IMR-90 (cell line): ENCODE measurements around the gene CNTNAP1. TPM values are rescaled to one million over a fixed set of nuclear protein-coding genes. Genes with fewer than 3 reads are reported as not detected.

Experiments used
- ATAC-seq: fragments of 200-7000 bp; cut with Tn5 transposase; 2 replicates; pipeline ENCODE4 v1.9.1; 2020; ENCODE audit warnings: low read depth, mild to moderate bottlenecking, moderate library complexity
- BruUV-seq: library from RNA; stranded (reverse); fragments of 400-500 nt; replicated peaks from 2 replicates; lab custom pipeline; 2021; lab: Mats Ljungman, UMichigan
- CTCF ChIA-PET: fragments of 300-600 bp; formaldehyde crosslinking; extraction: SDS; loops from one replicate; lab custom pipeline; 2021; ENCODE audit warnings: antibody characterized with exemption; lab: Yijun Ruan, JAX
- POLR2A ChIA-PET: fragments of 300-600 bp; sonication (Branson Sonifier 250); formaldehyde crosslinking; loops from one replicate; lab custom pipeline; 2022; ENCODE audit warnings: antibody characterized with exemption; ENCODE audit not compliant: unreplicated experiment; lab: Charles Lee
- DNase-seq: peaks from one replicate; pipeline ENCODE4 v3.0.0; 2013
- H2AFZ ChIP-seq: replicated peaks from 2 replicates; pipeline ENCODE3; 2013; ENCODE audit warnings: low read length, mild to moderate bottlenecking; ENCODE audit not compliant: poor library complexity
- H2AK5ac ChIP-seq: 2 replicates; pipeline ENCODE4 v1.6.1; 2013; ENCODE audit warnings: low read depth, low read length, inconsistent platforms
- H2AK9ac ChIP-seq: replicated peaks from 2 replicates; pipeline ENCODE3; 2013; ENCODE audit warnings: mild to moderate bottlenecking, low read depth, low read length, moderate library complexity; ENCODE audit not compliant: poor library complexity
- H2BK120ac ChIP-seq: 2 replicates; pipeline ENCODE4 v1.6.1; 2013; ENCODE audit warnings: low read depth, low read length, inconsistent platforms
- H2BK15ac ChIP-seq: 3 replicates; pipeline ENCODE4 v1.6.1; 2013; ENCODE audit warnings: low read depth, low read length, inconsistent platforms
- H2BK20ac ChIP-seq: 2 replicates; pipeline ENCODE4 v1.6.1; 2013; ENCODE audit warnings: low read depth, mild to moderate bottlenecking, inconsistent platforms, low read length, moderate library complexity
- H2BK5ac ChIP-seq: 2 replicates; pipeline ENCODE4 v1.6.1; 2013; ENCODE audit warnings: mild to moderate bottlenecking, low read depth, low read length, inconsistent platforms; ENCODE audit not compliant: poor library complexity, severe bottlenecking
- H3K14ac ChIP-seq: replicated peaks from 2 replicates; pipeline ENCODE4 v1.6.1; 2013; ENCODE audit warnings: low read depth, low read length, inconsistent platforms
- H3K18ac ChIP-seq: 2 replicates; pipeline ENCODE4 v1.6.1; 2013; ENCODE audit warnings: low read depth, low read length, control low read depth
- H3K23ac ChIP-seq: 2 replicates; pipeline ENCODE4 v1.6.1; 2013; ENCODE audit warnings: low read depth, low read length, inconsistent platforms
- H3K27ac ChIP-seq: 2 replicates; pipeline ENCODE4 v1.5.1; 2013; ENCODE audit warnings: mild to moderate bottlenecking, control low read depth, low read length; ENCODE audit not compliant: insufficient read depth
- H3K27me3 ChIP-seq: 2 replicates; pipeline ENCODE4 v1.6.1; 2013; ENCODE audit warnings: low read length; ENCODE audit not compliant: control insufficient read depth, insufficient read depth
- H3K36me3 ChIP-seq: 2 replicates; pipeline ENCODE4 v1.6.1; 2013; ENCODE audit warnings: low read length, mixed read lengths; ENCODE audit not compliant: control insufficient read depth, insufficient read depth
- H3K4ac ChIP-seq: 2 replicates; pipeline ENCODE4 v1.6.1; 2013; ENCODE audit warnings: low read depth, low read length, inconsistent platforms
- H3K4me1 ChIP-seq: 2 replicates; pipeline ENCODE4 v1.6.1; 2013; ENCODE audit warnings: low read length, mixed read lengths; ENCODE audit not compliant: control insufficient read depth, insufficient read depth
- H3K4me2 ChIP-seq: 2 replicates; pipeline ENCODE4 v1.6.1; 2013; ENCODE audit warnings: low read depth, mild to moderate bottlenecking, control low read depth, low read length, moderate library complexity
- H3K4me3 ChIP-seq: 2 replicates; pipeline ENCODE4 v1.5.1; 2013; ENCODE audit warnings: low read depth, mild to moderate bottlenecking, control low read depth, low read length, moderate library complexity; ENCODE audit not compliant: insufficient read depth
- H3K56ac ChIP-seq: 2 replicates; pipeline ENCODE4 v1.6.1; 2013; ENCODE audit warnings: low read length, inconsistent platforms; ENCODE audit not compliant: insufficient read depth; ENCODE audit errors: extremely low read depth
- H3K79me1 ChIP-seq, 2 experiments: 2 replicates each; pipeline ENCODE4 v1.6.1; 2013; ENCODE audit warnings: low read length in 2 of 2, inconsistent platforms in 1 of 2, low read depth in 1 of 2
- H3K9ac ChIP-seq: 2 replicates; pipeline ENCODE4 v1.6.1; 2013; ENCODE audit warnings: low read depth, low read length, control low read depth
- H3K9me1 ChIP-seq: 2 replicates; pipeline ENCODE4 v1.6.1; 2013; ENCODE audit warnings: low read length, inconsistent platforms; ENCODE audit not compliant: insufficient read depth
- H3K9me3 ChIP-seq: 2 replicates; pipeline ENCODE4 v1.6.1; 2013; ENCODE audit warnings: low read length; ENCODE audit not compliant: control insufficient read depth, insufficient read depth
- H4K20me1 ChIP-seq: 2 replicates; pipeline ENCODE4 v1.6.1; 2013; ENCODE audit warnings: low read length, inconsistent platforms; ENCODE audit not compliant: insufficient read depth
- H4K5ac ChIP-seq: 2 replicates; pipeline ENCODE4 v1.6.1; 2013; ENCODE audit warnings: mild to moderate bottlenecking, low read depth, low read length, control low read depth
- H4K8ac ChIP-seq, 2 experiments: 2 replicates each; pipeline ENCODE4 v1.6.1; 2013; ENCODE audit warnings: low read depth in 2 of 2, low read length in 2 of 2, control low read depth in 1 of 2, inconsistent platforms in 1 of 2
- H4K91ac ChIP-seq: 2 replicates; pipeline ENCODE4 v1.6.1; 2013; ENCODE audit warnings: low read depth, low read length, inconsistent platforms; ENCODE audit not compliant: insufficient read depth
- BHLHE40 ChIP-seq: fragments of 150-350 bp; IDR thresholded peaks from 2 replicates; pipeline ENCODE4 v1.6.1; 2016; ENCODE audit warnings: mild to moderate bottlenecking, low read depth, low read length
- CTCF ChIP-seq: conservative IDR thresholded peaks from 2 replicates; pipeline ENCODE4 v1.5.1; 2012; ENCODE audit warnings: mild to moderate bottlenecking, low read depth, low read length, improper control_type of control experiment
- FOS ChIP-seq: fragments of 150-350 bp; IDR thresholded peaks from 2 replicates; pipeline ENCODE4 v1.6.1; 2016; ENCODE audit warnings: low read depth, low read length
- MAFK ChIP-seq: IDR thresholded peaks from 2 replicates; pipeline ENCODE4 v1.6.1; 2012; ENCODE audit warnings: low read depth, low read length, improper control_type of control experiment
- MXI1 ChIP-seq: IDR thresholded peaks from 2 replicates; pipeline ENCODE4 v1.6.1; 2012; ENCODE audit warnings: low read depth, mild to moderate bottlenecking, low read length, moderate library complexity, borderline replicate concordance
- POLR2A ChIP-seq: IDR thresholded peaks from 2 replicates; pipeline ENCODE4 v1.6.1; 2012; ENCODE audit warnings: mild to moderate bottlenecking, low read depth, low read length
- RAD21 ChIP-seq: IDR thresholded peaks from 2 replicates; pipeline ENCODE4 v1.6.1; 2012; ENCODE audit warnings: low read length, improper control_type of control experiment
- RFX5 ChIP-seq: IDR thresholded peaks from 2 replicates; pipeline ENCODE4 v1.8.0; 2012; ENCODE audit warnings: low read depth, mild to moderate bottlenecking, low read length, moderate library complexity
- SMC3 ChIP-seq: fragments of 150-350 bp; IDR thresholded peaks from 2 replicates; pipeline ENCODE4 v1.6.1; 2016; ENCODE audit warnings: low read depth, mild to moderate bottlenecking, antibody characterized with exemption, low read length, moderate library complexity
- USF2 ChIP-seq: fragments of 150-350 bp; IDR thresholded peaks from 2 replicates; pipeline ENCODE4 v1.6.1; 2017; ENCODE audit warnings: mild to moderate bottlenecking, antibody characterized with exemption, low read length, low read depth
- WGBS, 2 experiments: methylation state at CpG; one replicate each; pipeline versions ENCODE4 v1.1.5 to v1.1.7; 2013; ENCODE audit warnings: missing lambda C conversion rate in 2 of 2; ENCODE audit not compliant: insufficient read length in 1 of 2; ENCODE audit errors: extremely low coverage in 2 of 2; 5-methylcytosine and 5-hydroxymethylcytosine counted together
- dilution Hi-C: fragments of 300-500 bp; cut with HindIII; formaldehyde crosslinking; loops from one replicate; pipeline ENCODE4 v1.14.3; 2018; ENCODE audit warnings: low sequenced_read_pairs; ENCODE audit not compliant: unreplicated experiment
- in situ Hi-C: fragments of 300-500 bp; cut with MboI; formaldehyde crosslinking; loops from 3 replicates; pipeline ENCODE4 v1.14.3; 2019; ENCODE audit warnings: low sequenced_read_pairs, inconsistent platforms, mixed read lengths
- intact Hi-C: fragments of 100-400 bp; cut with micrococcal nuclease; formaldehyde crosslinking; loops from 2 replicates; pipeline ENCODE4 v1.10.0; 2022
- polyA plus RNA-seq, 3 experiments: library from polyadenylated mRNA; depleted of rRNA; stranded (reverse); fragments of >200 nt; gene quantifications; 2 replicates each; pipeline ENCODE4 v1.2.3, GENCODE V29; 2012; ENCODE audit warnings: low replicate concordance in 1 of 3
- total RNA-seq: library from RNA; depleted of rRNA; stranded (reverse); fragments of >200 nt; gene quantifications from 2 replicates; pipeline ENCODE4 v1.2.3, GENCODE V29; 2012

CNTNAP1 gene
- total and polyA plus RNA-seq, 2 of the 4 experiments (the other 2 are of a cell fraction): 12.2 to 72.2 TPM

- no peak overlapping the region for H2BK5ac ChIP-seq
- peak overlapping the region; percentile 10; the same call in 1 of the 2 replicates for H3K23ac ChIP-seq
- H3K18ac ChIP-seq: no peak overlapping the region
- no peak overlapping the region for H3K4me3 ChIP-seq
- 53% methylated on average over 19 of the region's 20 CpGs; no CpG with 5 or more reads in 1 of the 2 experiments for WGBS, 2 experiments
- in situ Hi-C loops: loop anchor here (5.0 to 25.0 kb wide), 2 partner anchors 103 to 632 kb away; partner anchors contain the start of gene PSMC3IP
- TF ChIP-seq SMC3: no peak
- TF ChIP-seq RFX5: no peak
- TF ChIP-seq CTCF: no peak
- no peak for TF ChIP-seq POLR2A
- no peak for TF ChIP-seq MXI1
- TF ChIP-seq USF2: no peak
- TF ChIP-seq RAD21: no peak
- no peak for TF ChIP-seq MAFK
- TF ChIP-seq BHLHE40: no peak
- TF ChIP-seq FOS: no peak
- H3K27me3 ChIP-seq: no peaks in the 10 kb centered on the region
- peak overlapping the region; percentile 78; the same call in 1 of the 2 replicates for H2AK5ac ChIP-seq
- peak overlapping the region; percentile 74; the same call in 1 of the 2 replicates for H3K14ac ChIP-seq
- peak overlapping the region; percentile 99 for H2AFZ ChIP-seq
- H3K4me2 ChIP-seq: 0 out of 2 replicates have a peak overlapping the region, but pooled peaks have one; percentile 1
- no peak overlapping the region; the same call in 2 of the 3 replicates for H2BK15ac ChIP-seq
- CTCF ChIA-PET: interaction anchor here (0.6 to 3.8 kb wide), 2 partner anchors 13 to 102 kb away, joined by 3 to 15 read pairs; no protein-coding TSS in a partner anchor
- DNase-seq: peak; percentile 29
- peaks cover 8% of the 10 kb centered on the region for H3K36me3 ChIP-seq
- peak overlapping the region; percentile 94 for H2AK9ac ChIP-seq
- H2BK120ac ChIP-seq: peak overlapping the region; percentile 43; the same call in 1 of the 2 replicates
- no peak overlapping the region for H3K56ac ChIP-seq
- peak overlapping the region; percentile 99 for H3K4ac ChIP-seq
- H3K9me1 ChIP-seq: peaks cover 17% of the 10 kb centered on the region
- peak overlapping the region; percentile 2 for H4K91ac ChIP-seq
- H3K4me1 ChIP-seq: peaks cover 30% of the 10 kb centered on the region
- peak overlapping the region; percentile 87 to 94; a peak in 2 of 4 replicates for H4K8ac ChIP-seq
- H3K9me3 ChIP-seq: no peaks in the 10 kb centered on the region
- BruUV-seq: no TSS peak
- H3K79me1 ChIP-seq: peaks cover 13 to 61% of the 10 kb centered on the region in 2 experiments
- intact Hi-C loops: no loop called here
- no peak overlapping the region for H3K27ac ChIP-seq
- ATAC-seq: no peak
- H4K5ac ChIP-seq: peak overlapping the region; percentile 93; the same call in 1 of the 2 replicates
- dilution Hi-C loops: no loop called here
- POLR2A ChIA-PET: no interaction called here
- no peak overlapping the region for H3K9ac ChIP-seq
- no peak overlapping the region for H2BK20ac ChIP-seq
- peaks cover 18% of the 10 kb centered on the region for H4K20me1 ChIP-seq
These were observed 2.0 kb upstream of the CNTNAP1 start for GRCh38 chr17:42680331-42680808.
